Measurements from ENCODE around the gene REXO2.

Gene REXO2

GRCh38 chr11:114439229-114440120 is at the start of gene REXO2:
Gene REXO2 (plus strand): TSS chr11:114439467. CDS start chr11:114439529, 62 bp downstream.
- TF ChIP-seq POLR2A (IDR thresholded peaks at IDR 0.05; ENCODE audit: low read depth, low read length) = peak; percentile 69
- DNase-seq (ENCODE audit: insufficient read length, low spot score) (peak; percentile 69), FAIRE-seq (peak; percentile 94)

GRCh38 chr11:114392735-114393667 is 46.3 kb upstream of the REXO2 start:
- no peak for DNase-seq (ENCODE audit: insufficient read length, low spot score)
- no peak for TF ChIP-seq POLR2A (IDR thresholded peaks at IDR 0.05; ENCODE audit: low read depth, low read length)
- no peak for FAIRE-seq

GRCh38 chr11:114395736-114396135 is 43.5 kb upstream of the REXO2 start:
- FAIRE-seq (no peak), DNase-seq (ENCODE audit: insufficient read length, low spot score) (no peak)
- TF ChIP-seq POLR2A (IDR thresholded peaks at IDR 0.05; ENCODE audit: low read depth, low read length) = no peak

- FAIRE-seq = no peak
- no peak for TF ChIP-seq POLR2A (IDR thresholded peaks at IDR 0.05; ENCODE audit: low read depth, low read length)
Measured at GRCh38 chr11:114396916-114397315, 42.4 kb upstream of the REXO2 start.

GRCh38 chr11:114397349-114397982 is 41.8 kb upstream of the REXO2 start:
- DNase-seq (ENCODE audit: insufficient read length, low spot score) (no peak), FAIRE-seq (no peak)
- TF ChIP-seq POLR2A (IDR thresholded peaks at IDR 0.05; ENCODE audit: low read depth, low read length) = no peak

More at GRCh38 chr11:114396916-114397315, 42.4 kb upstream of the REXO2 start:
- DNase-seq (ENCODE audit: insufficient read length, low spot score) = no peak

- no peak for TF ChIP-seq POLR2A (IDR thresholded peaks at IDR 0.05; ENCODE audit: low read depth, low read length)
- DNase-seq (ENCODE audit: insufficient read length, low spot score) = no peak
- FAIRE-seq = no peak
Measured at GRCh38 chr11:114398303-114398920, 40.9 kb upstream of the REXO2 start.

GRCh38 chr11:114399490-114400215 is 39.6 kb upstream of the REXO2 start:
- no peak for TF ChIP-seq POLR2A (IDR thresholded peaks at IDR 0.05; ENCODE audit: low read depth, low read length)
- peak; percentile 62 for FAIRE-seq
- DNase-seq (ENCODE audit: insufficient read length, low spot score) = no peak

- DNase-seq (ENCODE audit: insufficient read length, low spot score) = peak; percentile 57
- FAIRE-seq = peak; percentile 96
- peak; percentile 77 for TF ChIP-seq POLR2A (IDR thresholded peaks at IDR 0.05; ENCODE audit: low read depth, low read length)
Measured at GRCh38 chr11:114400216-114400914, 38.9 kb upstream of the REXO2 start, which contains the start of the genes C11orf71 and RBM7. Gene C11orf71 (minus strand): TSS chr11:114400511. CDS start chr11:114400331, 180 bp downstream. Gene RBM7 (plus strand): TSS chr11:114400666. CDS start chr11:114400672, 6 bp downstream.

- no peak for TF ChIP-seq POLR2A (IDR thresholded peaks at IDR 0.05; ENCODE audit: low read depth, low read length)
- FAIRE-seq = no peak
- DNase-seq (ENCODE audit: insufficient read length, low spot score) = no peak
Measured at GRCh38 chr11:114400915-114401223, 38.4 kb upstream of the REXO2 start.

- no peak for TF ChIP-seq POLR2A (IDR thresholded peaks at IDR 0.05; ENCODE audit: low read depth, low read length)
- FAIRE-seq = no peak
- no peak for DNase-seq (ENCODE audit: insufficient read length, low spot score)
Measured at GRCh38 chr11:114401311-114401710, 38.0 kb upstream of the REXO2 start.

GRCh38 chr11:114412946-114413345 is 26.3 kb upstream of the REXO2 start:
- TF ChIP-seq POLR2A (IDR thresholded peaks at IDR 0.05; ENCODE audit: low read depth, low read length) = no peak
- FAIRE-seq (no peak), DNase-seq (ENCODE audit: insufficient read length, low spot score) (no peak)

- no peak for TF ChIP-seq POLR2A (IDR thresholded peaks at IDR 0.05; ENCODE audit: low read depth, low read length)
- DNase-seq (ENCODE audit: insufficient read length, low spot score) = no peak
- no peak for FAIRE-seq
Measured at GRCh38 chr11:114413958-114414357, 25.3 kb upstream of the REXO2 start.

Measured in H54 (cell line).